Activated CD8-positive, alpha-beta T cell treated with anti-CD3 and anti-CD28 coated beads for 36 hours (primary cell): ENCODE results near the gene AMBRA1. TPM values are rescaled to one million over a fixed set of nuclear protein-coding genes. Genes with fewer than 3 reads are reported as not detected.

Source experiments
- ATAC-seq: fragments of 200-7000 bp; cut with Tn5 transposase; one replicate; pipeline ENCODE4 v1.10.0; 2021; ENCODE audit warnings: mild to moderate bottlenecking, moderate library complexity
- CTCF ChIA-PET: fragments of 350-600 bp; sonication (Branson Sonifier 250); formaldehyde crosslinking; loops from one replicate; lab custom pipeline; 2021; ENCODE audit warnings: antibody characterized with exemption; lab: Charles Lee
- POLR2A ChIA-PET: fragments of 350-600 bp; sonication (Branson Sonifier 250); formaldehyde crosslinking; loops from one replicate; lab custom pipeline; 2021; ENCODE audit warnings: antibody characterized with exemption; lab: Charles Lee
- DNase-seq: peaks from one replicate; pipeline ENCODE4 v3.0.0-alpha.2; 2020
- H3K27ac Mint-ChIP-seq: one replicate; pipeline ENCODE4 v1.8.0; 2021; ENCODE audit warnings: mild to moderate bottlenecking, mixed read lengths
- H3K27me3 Mint-ChIP-seq: one replicate; pipeline ENCODE4 v1.8.0; 2021; ENCODE audit warnings: mixed read lengths
- H3K36me3 Mint-ChIP-seq: one replicate; pipeline ENCODE4 v1.8.0; 2021; ENCODE audit warnings: low read depth, mixed read lengths
- H3K4me1 Mint-ChIP-seq: one replicate; pipeline ENCODE4 v1.8.0; 2021; ENCODE audit warnings: low read depth, mixed read lengths
- H3K4me3 Mint-ChIP-seq: one replicate; pipeline ENCODE4 v1.8.0; 2021; ENCODE audit warnings: mild to moderate bottlenecking, moderate library complexity, mixed read lengths
- H3K9me3 Mint-ChIP-seq: one replicate; pipeline ENCODE4 v1.8.0; 2021; ENCODE audit warnings: mixed read lengths
- CTCF ChIP-seq: fragments of 200-600 bp; IDR thresholded peaks from one replicate; pipeline ENCODE4 v1.8.0; 2022; ENCODE audit warnings: antibody characterized with exemption, mild to moderate bottlenecking
- intact Hi-C: fragments of 100-400 bp; cut with micrococcal nuclease; formaldehyde crosslinking; loops from one replicate; pipeline ENCODE4 v1.10.0; 2022
- total RNA-seq, 2 experiments: library from RNA; stranded (reverse); gene quantifications; one replicate each; pipeline ENCODE4 v1.2.3, GENCODE V29; 2021

Gene AMBRA1
- total RNA-seq, 2 experiments from 2014 or later, result 24.0 to 24.1 TPM

- Mint-ChIP-seq H3K27me3 (no peaks in the 10 kb centered on the region), H3K36me3 (peaks cover 18% of the 10 kb centered on the region), H3K4me3 (peak overlapping the region; percentile 78), H3K27ac (peak overlapping the region; percentile 89), H3K9me3 (no peaks in the 10 kb centered on the region), H3K4me1 (peaks cover 76% of the 10 kb centered on the region)
- TF ChIP-seq CTCF, result peak; percentile 100
- ATAC-seq (peak; percentile 63), DNase-seq (peak; percentile 86)
- ChIA-PET POLR2A (interaction anchor here (0.9 to 8.2 kb wide), 4 partner anchors 12 to 1191 kb away, joined by 3 to 135 read pairs (median 4); partner anchors contain the start of gene AMBRA1), CTCF (interaction anchor here (0.7 to 20.2 kb wide), 24 partner anchors 9 to 427 kb away, joined by 3 to 480 read pairs (median 4); partner anchors contain the start of genes ATG13, CHRM4 and HARBI1)
- intact Hi-C loops, result loop anchor here (2.0 kb wide), 1 partner anchor 17 kb away; no protein-coding TSS in a partner anchor
Observed at GRCh38 chr11:46352063-46352841, 241.6 kb downstream of the AMBRA1 start.

- intact Hi-C loops, result loop anchor here (2.0 kb wide), 1 partner anchor 17 kb away; no protein-coding TSS in a partner anchor
- CTCF ChIA-PET, result interaction anchor here (0.8 to 20.2 kb wide), 18 partner anchors 8 to 426 kb away, joined by 3 to 480 read pairs (median 6); partner anchors contain the start of genes ATG13, CHRM4 and HARBI1
- H3K36me3 Mint-ChIP-seq, result peaks cover 16% of the 10 kb centered on the region
- ATAC-seq (no peak), DNase-seq (no peak)
- peak overlapping the region; percentile 78 for H3K4me3 Mint-ChIP-seq
- no peaks in the 10 kb centered on the region for H3K9me3 Mint-ChIP-seq
- POLR2A ChIA-PET, result interaction anchor here (0.9 to 8.2 kb wide), 4 partner anchors 13 to 1192 kb away, joined by 3 to 135 read pairs (median 4); partner anchors contain the start of gene CHRM4
- H3K4me1 Mint-ChIP-seq, result peaks cover 75% of the 10 kb centered on the region
- no peaks in the 10 kb centered on the region for H3K27me3 Mint-ChIP-seq
- peak overlapping the region; percentile 89 for H3K27ac Mint-ChIP-seq
- no peak for TF ChIP-seq CTCF
Observed at GRCh38 chr11:46351606-46352005, 242.2 kb downstream of the AMBRA1 start.

GRCh38 chr11:46351148-46351547 is 242.7 kb downstream of the AMBRA1 start:
- H3K4me1 Mint-ChIP-seq, result peaks cover 75% of the 10 kb centered on the region
- no peak for TF ChIP-seq CTCF
- no peaks in the 10 kb centered on the region for H3K9me3 Mint-ChIP-seq
- ChIA-PET POLR2A (interaction anchor here (0.8 to 8.2 kb wide), 5 partner anchors 13 to 1192 kb away, joined by 3 to 135 read pairs (median 3); partner anchors contain the start of gene CHRM4), CTCF (interaction anchor here (0.9 to 20.2 kb wide), 11 partner anchors 12 to 235 kb away, joined by 3 to 480 read pairs (median 17); partner anchors contain the start of gene CHRM4)
- H3K4me3 Mint-ChIP-seq, result peak overlapping the region; percentile 78
- intact Hi-C loops, result no loop called here
- H3K36me3 Mint-ChIP-seq, result peaks cover 12% of the 10 kb centered on the region
- H3K27me3 Mint-ChIP-seq, result no peaks in the 10 kb centered on the region
- ATAC-seq, result no peak
- no peak for DNase-seq
- peak overlapping the region; percentile 89 for H3K27ac Mint-ChIP-seq

GRCh38 chr11:46350695-46351094 is 243.1 kb downstream of the AMBRA1 start:
- peaks cover 12% of the 10 kb centered on the region for H3K36me3 Mint-ChIP-seq
- TF ChIP-seq CTCF, result no peak
- DNase-seq, result no peak
- H3K27me3 Mint-ChIP-seq, result no peaks in the 10 kb centered on the region
- CTCF ChIA-PET, result interaction anchor here (3.5 to 20.2 kb wide), 5 partner anchors 14 to 111 kb away, joined by 22 to 480 read pairs (median 34); no protein-coding TSS in a partner anchor
- H3K27ac Mint-ChIP-seq, result peak overlapping the region; percentile 89
- no peaks in the 10 kb centered on the region for H3K9me3 Mint-ChIP-seq
- no peak overlapping the region for H3K4me3 Mint-ChIP-seq
- no peak for ATAC-seq
- intact Hi-C loops, result no loop called here
- POLR2A ChIA-PET, result interaction anchor here (0.8 to 8.2 kb wide), 4 partner anchors 14 to 41 kb away, joined by 3 to 135 read pairs (median 4); partner anchors contain the start of gene CHRM4
- H3K4me1 Mint-ChIP-seq, result peaks cover 77% of the 10 kb centered on the region
